ENCODE measurements around the gene NAP1L5.

DNA sequence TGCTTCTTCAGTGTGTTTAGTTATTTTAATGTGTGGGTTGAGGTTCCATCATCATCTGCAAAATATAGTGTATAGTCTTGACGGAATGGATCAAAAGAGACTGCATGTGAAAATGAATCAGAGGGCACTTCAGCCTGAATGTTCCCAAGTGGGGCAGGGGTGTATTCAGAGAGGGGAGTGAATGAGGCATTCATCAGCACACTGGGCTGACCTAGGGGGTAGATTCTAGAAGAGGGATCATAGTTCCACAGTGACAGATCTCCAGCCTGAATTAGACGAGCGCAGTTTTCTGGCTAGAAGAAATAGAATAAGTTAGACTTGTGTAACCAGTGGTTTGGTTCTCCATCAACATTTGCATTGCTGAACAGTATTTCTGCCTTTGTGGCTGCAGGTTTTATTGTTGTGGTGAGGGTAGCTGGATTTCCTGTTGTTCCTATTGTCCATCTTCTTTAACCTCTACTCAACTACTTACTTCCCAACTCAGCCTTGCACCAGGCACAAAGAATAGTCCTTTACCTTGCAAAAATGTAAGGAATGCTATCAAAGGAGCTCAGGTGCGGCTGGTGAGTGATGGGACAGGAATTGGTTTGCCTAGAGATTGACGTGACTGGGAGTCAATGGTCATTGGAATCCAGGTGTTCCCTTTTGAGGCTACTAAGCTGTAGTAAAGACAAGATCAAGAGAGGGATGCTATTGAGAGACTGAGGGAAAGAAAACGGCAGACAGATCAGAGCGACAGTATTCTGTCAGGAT, 50.9 kb downstream of the NAP1L5 start:
- no peak for TF ChIP-seq RFX5 (IDR thresholded peaks at IDR 0.05)
- TF ChIP-seq ZSCAN20 (CRISPR knock-in tag; IDR thresholded peaks at IDR 0.05): no peak
- TF ChIP-seq, protein P1, sequence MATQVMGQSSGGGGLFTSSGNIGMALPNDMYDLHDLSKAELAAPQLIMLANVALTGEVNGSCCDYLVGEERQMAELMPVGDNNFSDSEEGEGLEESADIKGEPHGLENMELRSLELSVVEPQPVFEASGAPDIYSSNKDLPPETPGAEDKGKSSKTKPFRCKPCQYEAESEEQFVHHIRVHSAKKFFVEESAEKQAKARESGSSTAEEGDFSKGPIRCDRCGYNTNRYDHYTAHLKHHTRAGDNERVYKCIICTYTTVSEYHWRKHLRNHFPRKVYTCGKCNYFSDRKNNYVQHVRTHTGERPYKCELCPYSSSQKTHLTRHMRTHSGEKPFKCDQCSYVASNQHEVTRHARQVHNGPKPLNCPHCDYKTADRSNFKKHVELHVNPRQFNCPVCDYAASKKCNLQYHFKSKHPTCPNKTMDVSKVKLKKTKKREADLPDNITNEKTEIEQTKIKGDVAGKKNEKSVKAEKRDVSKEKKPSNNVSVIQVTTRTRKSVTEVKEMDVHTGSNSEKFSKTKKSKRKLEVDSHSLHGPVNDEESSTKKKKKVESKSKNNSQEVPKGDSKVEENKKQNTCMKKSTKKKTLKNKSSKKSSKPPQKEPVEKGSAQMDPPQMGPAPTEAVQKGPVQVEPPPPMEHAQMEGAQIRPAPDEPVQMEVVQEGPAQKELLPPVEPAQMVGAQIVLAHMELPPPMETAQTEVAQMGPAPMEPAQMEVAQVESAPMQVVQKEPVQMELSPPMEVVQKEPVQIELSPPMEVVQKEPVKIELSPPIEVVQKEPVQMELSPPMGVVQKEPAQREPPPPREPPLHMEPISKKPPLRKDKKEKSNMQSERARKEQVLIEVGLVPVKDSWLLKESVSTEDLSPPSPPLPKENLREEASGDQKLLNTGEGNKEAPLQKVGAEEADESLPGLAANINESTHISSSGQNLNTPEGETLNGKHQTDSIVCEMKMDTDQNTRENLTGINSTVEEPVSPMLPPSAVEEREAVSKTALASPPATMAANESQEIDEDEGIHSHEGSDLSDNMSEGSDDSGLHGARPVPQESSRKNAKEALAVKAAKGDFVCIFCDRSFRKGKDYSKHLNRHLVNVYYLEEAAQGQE (IDR thresholded peaks at IDR 0.05): no peak
- no peak for TF ChIP-seq MAFK (IDR thresholded peaks at IDR 0.05; ENCODE audit: partially characterized antibody)
- no peak for TF ChIP-seq POLR2A (IDR thresholded peaks at IDR 0.05; ENCODE audit: low read length)
- TF ChIP-seq, protein P2, sequence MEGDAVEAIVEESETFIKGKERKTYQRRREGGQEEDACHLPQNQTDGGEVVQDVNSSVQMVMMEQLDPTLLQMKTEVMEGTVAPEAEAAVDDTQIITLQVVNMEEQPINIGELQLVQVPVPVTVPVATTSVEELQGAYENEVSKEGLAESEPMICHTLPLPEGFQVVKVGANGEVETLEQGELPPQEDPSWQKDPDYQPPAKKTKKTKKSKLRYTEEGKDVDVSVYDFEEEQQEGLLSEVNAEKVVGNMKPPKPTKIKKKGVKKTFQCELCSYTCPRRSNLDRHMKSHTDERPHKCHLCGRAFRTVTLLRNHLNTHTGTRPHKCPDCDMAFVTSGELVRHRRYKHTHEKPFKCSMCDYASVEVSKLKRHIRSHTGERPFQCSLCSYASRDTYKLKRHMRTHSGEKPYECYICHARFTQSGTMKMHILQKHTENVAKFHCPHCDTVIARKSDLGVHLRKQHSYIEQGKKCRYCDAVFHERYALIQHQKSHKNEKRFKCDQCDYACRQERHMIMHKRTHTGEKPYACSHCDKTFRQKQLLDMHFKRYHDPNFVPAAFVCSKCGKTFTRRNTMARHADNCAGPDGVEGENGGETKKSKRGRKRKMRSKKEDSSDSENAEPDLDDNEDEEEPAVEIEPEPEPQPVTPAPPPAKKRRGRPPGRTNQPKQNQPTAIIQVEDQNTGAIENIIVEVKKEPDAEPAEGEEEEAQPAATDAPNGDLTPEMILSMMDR (IDR thresholded peaks at IDR 0.05): no peak
- TF ChIP-seq CBX8 (IDR thresholded peaks at IDR 0.05): no peak
- no peak for TF ChIP-seq ESRRA (IDR thresholded peaks at IDR 0.05; ENCODE audit: borderline replicate concordance, low read length)
- no peak for TF ChIP-seq MYC (IDR thresholded peaks at IDR 0.05; ENCODE audit: borderline replicate concordance, low read length)

Data from A549 (cell line).